Stimulated activated CD8-positive, alpha-beta memory T cell treated with anti-CD3 and anti-CD28 coated beads, Interleukin-4, amount 100 ng/mL, for 24 hours (primary cell): ENCODE data around the gene WWOX.

Experiments
- DNase-seq: peaks from one replicate; pipeline ENCODE4 v3.0.0-alpha.2; 2020; ENCODE audit warnings: low read depth

WWOX gene

DNA sequence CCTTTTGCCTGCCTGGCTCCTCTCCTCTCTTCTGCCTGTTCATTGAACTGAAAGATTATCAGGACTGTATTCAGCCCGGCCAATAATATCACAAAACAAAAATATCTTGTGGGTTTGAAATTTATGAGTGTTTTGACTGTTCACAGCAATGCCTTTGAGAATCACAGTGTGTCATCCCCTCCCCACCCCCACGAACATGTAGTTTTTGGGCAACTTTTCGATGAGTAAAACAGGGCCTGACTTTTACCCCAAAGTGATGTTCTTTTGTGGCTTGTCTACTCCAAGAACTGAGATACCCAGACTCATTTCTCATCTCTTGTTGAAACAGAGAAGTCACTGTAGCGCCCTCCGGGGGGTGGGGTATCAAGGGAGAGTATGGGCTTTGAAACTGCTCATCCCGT is 675.7 kb downstream of the WWOX start:
- peak; percentile 39 for DNase-seq

DNA sequence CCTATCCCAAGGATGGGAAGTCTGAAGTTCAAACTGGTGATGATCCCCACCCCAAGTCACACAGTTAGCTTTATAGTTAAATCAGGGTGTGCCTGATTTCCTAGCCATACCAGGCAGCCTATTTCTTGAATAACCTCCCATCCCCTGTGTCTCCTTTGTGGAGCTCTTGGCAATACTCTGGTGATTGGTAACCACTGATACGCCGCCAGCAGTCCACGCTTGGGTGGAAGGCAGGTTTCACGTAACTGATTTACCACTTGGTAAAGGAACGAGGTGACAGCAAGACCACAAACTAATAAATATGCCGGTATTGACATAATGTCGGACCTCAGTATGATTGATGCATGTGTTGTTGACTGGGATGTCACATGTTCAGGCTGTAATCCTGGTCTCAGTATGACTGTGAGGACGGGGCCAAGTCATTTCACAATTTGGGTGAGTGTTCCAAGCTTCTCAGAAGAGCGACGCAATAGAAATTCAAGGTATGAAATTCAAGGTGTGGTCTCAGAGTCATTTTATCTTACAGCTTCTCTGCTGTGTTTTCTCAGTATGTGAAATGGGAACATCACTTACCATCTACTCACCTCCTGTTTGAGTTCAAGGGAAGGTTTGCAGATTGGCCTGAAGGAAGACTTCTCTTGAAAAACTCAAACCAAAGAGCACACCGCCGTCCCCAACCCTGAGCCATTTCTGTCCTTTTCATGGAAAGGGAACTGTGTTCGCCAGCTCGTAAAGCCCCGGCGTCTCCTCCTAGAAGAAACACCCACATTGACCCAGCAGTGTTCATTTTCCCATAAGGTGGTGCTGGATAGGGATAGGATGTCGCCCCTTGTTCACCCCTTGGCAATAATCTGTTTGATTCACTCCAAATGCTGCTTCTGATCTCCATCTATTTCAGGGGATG is 678.9 kb downstream of the WWOX start:
- DNase-seq = no peak

DNA sequence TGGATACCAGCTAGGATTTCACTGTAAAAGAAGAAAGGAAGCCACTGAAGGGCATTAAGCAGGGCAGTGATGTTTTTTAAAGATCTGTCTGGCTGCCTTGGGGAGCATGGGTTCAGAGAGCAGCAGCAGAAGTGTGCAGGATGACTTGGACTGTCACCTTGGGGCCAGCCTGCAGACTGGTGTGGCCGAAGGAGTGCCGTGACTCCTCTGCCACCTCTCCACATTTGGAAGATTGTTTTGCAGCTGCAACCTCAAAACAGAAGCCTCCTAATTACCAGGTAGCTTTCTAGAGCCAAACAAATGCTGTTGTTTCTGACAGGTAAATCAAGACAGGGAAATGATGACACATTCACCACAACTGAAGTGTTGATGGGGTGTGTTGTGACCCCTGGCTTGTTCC is 681.4 kb downstream of the WWOX start:
- no peak for DNase-seq

DNA sequence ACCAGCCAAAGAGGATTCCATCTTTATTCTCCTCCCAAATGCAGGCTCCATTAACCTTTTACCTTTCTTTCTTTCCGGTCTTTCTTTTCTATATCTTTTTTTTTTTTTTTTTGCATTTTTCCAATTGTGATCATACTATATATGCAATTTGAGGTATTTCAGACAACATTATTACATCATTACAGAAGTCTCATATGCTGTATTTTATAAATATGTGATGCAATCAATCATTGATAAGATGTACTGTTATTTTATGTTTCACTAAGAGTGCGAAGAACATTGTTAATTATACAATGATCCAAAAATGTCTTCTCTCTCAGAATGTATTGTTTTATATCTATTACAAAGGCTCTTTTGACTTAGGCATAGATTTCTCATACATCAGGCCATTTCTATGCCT is 683.1 kb downstream of the WWOX start:
- no peak for DNase-seq

DNA sequence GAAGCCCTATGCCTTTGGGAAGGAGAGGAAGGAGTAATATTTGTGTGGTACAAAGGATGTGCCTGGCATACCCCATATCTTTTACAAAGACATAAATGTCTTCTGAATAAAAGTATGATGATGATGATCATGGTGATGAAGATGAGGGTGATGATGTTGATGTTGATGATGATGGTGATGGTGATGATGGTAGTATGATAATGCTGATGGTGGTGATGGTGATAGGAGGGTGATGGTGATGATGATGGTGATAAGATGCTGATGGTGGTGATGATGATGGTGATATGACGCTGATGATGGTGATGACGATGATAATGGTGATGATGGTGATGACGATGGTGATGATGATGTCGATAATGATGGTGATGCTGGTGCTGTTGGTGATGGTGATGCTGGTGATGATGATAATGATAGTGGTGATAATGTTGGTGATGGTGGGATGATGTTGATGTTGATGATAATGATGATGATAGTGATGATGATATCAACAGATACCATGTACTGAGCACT is 684.2 kb downstream of the WWOX start:
- DNase-seq = no peak

DNA sequence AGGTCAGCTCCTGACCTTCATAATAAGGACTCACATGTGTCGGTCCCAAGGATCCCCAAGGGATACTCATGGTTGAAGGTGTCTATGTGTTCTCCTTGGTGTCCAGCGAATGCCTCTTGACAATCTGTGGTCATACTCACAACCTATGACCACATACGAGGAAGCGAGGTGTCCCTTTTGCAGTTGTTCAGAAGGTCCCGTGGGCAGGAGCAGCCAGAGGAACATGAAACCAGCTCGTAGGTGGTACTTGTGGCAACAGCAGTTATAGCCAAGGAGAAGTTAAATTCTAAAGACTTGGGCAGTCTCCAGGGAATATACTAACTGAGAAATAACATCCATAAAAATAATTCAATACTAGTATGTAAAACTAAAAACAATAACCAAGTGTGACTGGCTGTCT is 685.3 kb downstream of the WWOX start:
- DNase-seq = no peak

DNA sequence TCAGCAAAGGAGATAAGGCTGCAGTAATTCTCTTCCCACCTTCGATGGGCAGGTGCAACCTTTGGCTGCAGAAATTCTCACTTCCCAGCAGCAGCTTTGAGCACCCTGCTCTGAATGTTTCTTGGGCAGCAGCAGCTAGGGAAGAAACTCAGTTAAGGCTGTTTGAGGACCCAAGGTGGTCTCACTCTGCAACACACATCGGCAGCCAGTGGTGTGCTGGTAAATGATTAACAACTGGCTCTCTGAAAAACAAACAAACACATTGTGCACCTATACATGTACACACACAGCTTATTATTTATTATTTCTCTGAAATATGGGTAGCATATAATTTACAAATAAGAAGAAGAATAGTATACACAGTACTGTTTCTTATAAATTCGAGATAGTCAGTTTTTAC is 685.8 kb downstream of the WWOX start:
- no peak for DNase-seq

DNA sequence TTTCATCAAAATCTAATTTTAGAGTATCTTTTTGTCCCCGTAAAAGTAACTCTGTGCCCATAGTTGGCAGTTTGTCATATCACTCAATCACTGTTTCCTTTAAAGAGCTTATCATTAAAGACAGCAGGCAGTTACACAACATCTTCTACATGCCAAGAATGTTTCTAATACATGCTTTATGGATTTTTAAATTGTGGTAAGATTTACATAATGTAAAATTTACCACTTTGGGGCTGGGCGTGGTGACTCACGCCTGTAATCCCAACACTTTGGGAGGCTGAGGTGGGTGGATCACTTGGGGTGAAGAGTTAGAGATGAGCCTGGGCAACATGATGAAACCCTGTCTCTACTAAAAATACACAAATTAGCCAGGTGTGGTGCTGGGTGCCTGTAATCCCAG is 687.2 kb downstream of the WWOX start:
- DNase-seq = no peak

DNA sequence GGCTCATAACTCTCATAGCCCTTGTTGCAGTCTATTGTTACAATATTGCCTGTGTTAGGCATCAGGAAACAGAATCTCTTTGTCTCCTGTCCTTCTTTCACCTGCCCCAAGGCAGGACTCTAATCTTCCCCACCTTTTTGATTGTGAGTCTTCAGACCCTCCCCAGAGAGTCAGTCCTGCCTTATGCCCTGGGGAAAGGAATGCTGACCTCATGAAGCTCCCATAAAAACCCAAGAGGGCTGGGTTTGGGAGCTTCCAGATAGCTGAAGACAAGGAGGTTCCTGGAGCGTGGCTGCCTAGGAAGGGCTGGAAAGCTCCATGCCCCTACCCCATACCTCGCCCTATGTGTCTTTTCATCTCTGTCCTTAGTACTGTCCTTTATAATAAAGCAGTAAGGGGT is 688.8 kb downstream of the WWOX start:
- no peak for DNase-seq

DNA sequence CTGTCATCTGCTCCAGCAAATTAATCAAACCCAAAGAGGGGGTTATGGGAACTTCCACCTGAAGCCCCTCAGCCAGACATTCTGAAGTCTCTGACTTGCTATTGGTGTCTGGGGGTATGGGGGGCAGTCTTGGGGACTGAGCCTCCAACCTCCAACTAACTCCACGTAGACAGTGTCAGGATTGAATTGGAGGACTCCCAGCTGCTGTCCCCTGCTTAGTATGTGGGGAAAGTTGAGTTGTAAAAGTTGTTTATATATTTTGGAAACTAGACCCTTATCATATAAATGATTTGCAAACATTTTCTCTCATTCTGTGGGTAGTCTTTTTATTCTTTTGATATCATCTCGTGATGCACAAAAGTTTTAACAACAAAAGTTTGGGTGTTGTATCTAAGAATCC is 689.2 kb downstream of the WWOX start:
- no peak for DNase-seq

DNA sequence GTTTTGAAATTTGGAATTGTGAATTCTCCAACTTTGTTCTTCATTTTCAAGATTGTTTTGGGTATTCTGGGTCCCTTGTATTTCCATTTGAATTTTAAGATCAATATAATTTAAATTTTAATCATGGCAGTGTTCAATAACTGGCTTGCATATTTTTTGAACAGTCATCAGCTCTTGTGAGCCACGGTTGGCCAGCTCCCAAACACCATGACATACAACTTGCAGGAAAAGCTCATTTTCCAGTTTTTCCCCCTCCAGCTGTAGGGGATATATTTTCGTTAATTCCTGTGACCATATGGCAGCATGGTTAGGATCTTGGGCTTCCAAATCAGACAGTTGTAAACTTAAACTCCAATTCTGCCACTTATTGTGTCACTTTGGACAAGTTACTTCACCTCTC is 690.1 kb downstream of the WWOX start:
- DNase-seq = no peak

DNA sequence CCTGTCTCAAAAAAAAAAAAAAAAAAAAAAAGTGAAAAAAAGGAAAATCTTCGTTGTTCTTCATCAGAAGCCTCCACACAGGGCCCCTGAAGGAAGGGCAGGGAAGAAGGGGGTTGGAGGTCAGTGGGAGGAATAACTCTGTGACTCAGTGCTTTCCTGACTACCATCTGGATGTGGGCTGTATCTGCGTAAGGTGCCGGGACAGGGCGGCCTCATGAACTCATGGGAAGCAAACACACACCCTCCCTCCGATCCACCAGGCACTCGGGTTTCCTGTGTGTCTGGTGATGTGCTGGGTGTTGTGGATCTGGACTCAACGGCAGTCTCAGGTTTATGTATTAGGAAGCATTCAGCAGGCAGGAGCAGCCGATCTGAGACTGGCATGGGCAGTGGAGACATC is 691.6 kb downstream of the WWOX start:
- no peak for DNase-seq

DNA sequence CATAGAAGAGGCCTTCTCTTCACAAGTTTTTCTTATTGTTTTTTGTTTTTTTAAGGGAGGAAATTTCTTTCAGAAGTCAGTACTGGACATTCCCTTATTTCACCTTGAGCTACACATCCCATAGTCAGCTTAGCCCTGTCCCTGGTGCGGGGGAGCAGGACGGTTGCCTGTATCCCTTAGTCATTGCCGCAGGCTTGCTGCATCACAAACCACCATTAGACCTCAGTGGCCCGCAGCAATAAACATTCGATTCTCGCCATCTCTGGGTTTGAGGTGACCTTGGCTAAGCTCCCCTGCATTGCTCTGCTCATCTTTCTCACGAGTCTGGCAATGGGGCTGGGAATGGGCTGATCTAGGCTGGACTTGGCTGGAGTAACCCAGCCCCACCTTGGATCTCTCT is 692.5 kb downstream of the WWOX start:
- DNase-seq = no peak

DNA sequence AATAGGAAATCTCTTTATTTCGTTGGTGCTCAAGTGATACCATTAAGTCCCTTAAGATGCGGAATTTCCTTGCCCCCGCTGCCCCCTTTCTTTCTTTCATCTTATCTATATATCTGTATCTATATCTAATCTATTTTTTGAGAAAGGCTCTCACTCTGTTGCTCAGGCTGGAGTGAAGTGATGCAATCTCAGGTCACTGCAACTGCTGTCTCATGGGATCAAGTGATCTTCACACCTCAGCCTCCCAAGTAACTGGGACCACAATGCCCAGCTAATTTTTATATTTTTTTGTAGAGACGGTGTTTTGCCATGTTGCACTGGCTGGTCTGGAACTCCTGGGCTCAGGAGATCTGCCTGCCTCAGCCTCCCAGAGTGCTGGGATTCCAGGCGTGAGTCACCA is 693.5 kb downstream of the WWOX start:
- DNase-seq = no peak

DNA sequence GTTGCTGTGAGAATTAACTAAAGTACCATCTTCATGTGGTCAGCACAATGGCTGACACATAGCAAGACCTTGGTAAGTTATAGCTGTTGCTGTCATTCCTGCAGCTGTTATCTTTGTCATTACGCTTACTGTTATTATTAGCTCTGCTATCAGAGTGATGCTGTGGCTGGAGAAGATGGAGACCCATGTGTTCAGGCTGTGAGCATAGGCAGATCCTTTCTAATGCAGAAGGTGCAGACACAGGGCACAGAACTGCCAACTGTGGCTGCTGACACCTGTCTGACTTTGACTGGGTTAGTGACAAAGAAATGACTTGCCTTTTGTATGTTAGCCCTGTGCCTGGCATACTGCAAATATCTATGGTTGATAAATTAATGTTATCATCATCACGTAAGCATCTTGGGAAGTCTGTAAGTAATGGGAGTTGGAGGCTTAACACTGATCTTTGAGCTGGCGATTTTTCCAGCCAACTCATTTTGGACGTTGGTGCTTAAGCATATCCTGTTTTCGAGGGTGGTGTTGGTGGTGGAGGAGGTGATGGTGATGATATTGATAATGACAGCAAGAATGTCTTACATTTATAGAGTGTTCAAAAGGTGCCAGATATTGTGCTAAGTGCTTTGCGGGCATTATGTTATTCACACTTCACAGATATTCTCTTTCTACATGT is 695.3 kb downstream of the WWOX start:
- no peak for DNase-seq

DNA sequence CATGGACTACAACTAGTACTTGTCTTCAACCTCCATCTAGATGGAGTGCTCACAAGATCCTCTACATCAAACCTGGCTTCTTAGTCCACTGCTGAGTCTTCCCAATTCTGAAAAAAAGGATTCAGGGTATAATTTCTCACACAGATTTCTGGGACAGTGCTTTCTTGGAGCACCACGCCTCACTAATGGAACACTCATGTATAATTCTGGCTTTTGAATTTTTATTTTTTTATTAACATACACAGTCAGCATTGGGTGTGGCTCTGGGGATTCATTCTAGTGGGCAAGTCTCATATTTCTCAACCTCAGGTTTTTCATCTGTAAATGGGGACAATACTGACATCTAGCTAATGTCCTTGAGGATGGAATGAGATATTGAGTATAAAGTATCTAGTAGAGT is 696.0 kb downstream of the WWOX start:
- no peak for DNase-seq

DNA sequence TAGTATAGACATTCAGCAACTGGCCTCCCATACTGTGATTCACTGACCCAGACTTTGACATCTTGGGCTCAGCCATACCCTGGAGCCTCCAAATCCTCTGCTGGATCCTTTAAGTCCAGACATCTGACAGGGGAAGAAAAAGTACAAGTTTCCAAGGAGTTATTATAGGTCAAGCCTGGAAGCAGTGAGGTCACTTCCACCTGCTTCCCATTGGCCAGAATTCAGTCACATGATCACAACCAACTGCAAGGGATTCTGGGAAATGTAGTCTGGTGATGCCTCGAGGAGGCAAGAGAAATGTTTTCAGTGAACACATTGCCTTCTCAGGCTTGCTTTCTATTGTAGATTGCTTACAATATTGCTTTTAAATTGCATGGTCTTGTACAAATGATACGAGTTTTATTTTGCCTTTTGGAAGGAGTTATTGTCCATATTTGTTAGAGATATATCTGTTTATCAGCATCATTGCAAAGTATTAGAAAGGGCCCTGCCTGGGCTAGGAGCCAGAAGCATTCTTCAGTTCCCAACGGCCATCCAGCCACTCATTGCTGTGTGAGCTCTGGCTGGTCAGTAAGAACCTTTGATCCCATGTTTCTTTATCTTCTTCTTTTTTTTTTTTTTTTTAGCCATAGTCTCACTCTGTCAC is 696.9 kb downstream of the WWOX start:
- DNase-seq = no peak

DNA sequence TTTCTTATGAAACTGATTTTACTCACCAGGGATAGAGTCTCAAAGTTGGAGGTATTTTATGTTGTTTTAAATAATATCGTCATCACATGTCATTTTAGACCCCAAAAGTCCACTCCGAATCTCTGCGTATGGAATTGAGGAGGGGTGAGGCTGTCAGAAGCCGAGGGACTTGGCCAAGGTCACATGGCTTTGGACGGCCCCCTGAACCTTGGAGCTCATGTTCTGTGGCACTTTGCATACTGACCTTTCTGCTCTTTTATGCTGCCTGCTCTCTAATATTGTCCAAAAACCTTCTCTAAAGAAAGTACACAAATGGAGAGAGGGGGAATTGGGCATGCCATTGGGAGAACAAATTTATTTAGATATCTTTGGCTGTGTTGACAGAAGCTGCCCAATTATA is 700.0 kb downstream of the WWOX start:
- DNase-seq = no peak

DNA sequence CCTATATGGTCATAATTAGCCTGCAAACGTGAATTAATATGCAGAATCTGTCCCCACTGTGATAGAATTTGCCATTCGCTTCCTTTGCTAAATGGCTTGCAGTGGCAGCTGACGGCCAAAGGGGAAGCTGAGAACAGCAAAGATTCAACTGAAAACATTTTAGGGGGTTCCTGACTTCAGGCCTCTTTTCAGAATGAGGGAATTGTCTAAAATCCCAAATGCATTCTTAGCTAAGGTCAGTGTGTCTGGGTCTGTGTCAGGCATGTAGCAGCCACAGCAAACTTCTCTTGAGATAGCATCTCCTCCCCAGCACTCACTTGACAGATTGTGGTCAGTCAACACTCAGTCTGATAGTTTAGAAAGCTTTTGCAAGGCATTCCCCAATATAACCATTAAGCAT is 701.1 kb downstream of the WWOX start:
- DNase-seq = no peak

DNA sequence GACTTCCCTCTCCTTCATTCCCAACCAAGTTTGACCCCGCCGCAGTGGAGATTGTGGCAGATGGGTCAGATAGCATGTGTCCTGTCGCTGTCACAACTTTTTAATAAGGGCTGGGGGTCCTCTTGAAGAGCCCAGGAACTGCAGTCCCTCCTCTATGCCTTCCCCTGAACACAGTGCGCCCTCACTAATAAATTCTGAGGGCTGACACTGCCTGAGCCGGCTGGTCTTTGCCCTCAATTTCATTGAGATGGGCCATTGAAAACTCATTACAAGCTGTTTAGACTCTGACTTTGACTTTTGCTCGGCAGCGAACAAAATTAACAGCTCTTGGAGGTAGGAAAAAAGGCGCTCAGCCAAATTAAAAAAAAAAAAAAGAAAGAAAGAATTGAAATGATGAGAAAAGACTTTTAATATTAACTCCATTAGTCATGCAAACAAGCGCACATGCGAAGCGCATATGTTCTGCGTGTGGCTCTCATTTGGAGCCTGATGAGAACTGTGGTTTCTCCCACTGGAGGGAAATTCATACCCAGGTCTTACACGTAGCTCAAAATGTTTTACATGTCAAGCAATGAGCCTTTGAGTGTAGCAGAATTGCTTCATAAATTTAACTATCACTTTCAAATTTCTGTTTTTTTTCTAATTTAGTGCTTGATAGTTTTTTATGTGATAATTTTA is 704.7 kb downstream of the WWOX start:
- no peak for DNase-seq

DNA sequence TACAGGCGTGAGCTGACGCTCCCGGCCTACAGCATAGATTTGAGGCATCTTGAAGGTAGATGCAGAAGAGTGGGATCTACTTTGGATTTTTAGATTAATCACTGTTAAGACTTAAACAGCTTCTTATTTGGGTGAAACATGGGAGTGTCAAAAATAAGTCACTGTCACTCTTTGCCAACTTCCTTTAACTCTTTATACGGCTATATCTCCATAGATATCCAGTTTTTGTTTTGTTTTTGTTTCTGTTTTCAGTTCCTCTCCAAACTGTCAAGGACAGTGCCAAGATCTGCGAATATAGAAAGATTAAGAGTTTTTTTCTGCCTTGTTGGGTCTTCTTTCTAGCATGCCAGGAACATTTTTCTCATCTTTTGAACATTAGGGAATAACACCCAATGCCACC is 706.1 kb downstream of the WWOX start:
- DNase-seq = no peak

DNA sequence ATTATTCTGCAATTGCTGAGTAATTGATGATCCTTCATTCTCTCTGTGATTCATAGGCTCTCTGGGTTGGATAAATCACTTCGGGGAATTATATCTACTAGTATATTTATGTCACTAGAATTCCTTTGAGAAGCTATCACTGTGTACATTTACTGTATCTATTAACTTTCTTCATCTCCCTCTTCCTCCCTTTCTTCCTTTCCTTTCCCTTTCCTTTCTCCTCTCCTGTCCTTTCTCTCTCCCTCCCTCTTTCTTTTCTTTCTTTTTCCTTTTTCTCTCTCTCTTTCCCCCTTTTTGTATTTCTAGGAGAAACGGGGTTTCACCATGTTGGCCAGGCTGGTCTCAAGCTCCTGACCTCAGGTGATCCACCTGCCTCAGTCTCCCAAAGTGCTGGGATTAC is 711.8 kb downstream of the WWOX start:
- DNase-seq = no peak

DNA sequence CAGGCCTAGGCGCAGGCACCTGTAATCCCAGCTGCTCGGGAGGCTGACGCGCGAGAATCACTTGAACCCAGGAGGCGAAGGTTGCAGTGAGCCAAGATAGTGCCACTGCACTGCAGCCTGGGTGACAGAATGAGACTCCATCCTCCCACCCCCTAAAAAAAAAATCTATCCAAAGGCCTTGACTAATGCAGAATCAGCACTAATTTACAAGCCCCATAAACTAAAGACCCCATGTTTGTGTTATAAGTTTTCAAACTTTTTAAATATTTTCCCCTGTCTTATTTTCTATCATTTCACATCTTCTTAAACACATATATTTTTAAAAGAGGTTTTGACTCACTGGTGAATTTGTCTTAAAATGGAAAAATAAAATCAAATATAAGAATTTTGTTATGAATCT is 713.1 kb downstream of the WWOX start:
- no peak for DNase-seq
